Ovary (tissue), 3 donors: ENCODE measurements around the gene NEMP2.

Experiments used
- EP300 ChIP-seq: sonication (generic); formaldehyde crosslinking; IDR thresholded peaks from one replicate; pipeline ENCODE4 v1.6.1; 2017; ENCODE audit warnings: antibody characterized with exemption
- POLR2A ChIP-seq: fragments of 450-650 bp; IDR thresholded peaks from one replicate; pipeline ENCODE4 v1.6.1; 2017; ENCODE audit warnings: antibody characterized with exemption, mild to moderate bottlenecking, moderate library complexity
- TF ChIP-seq, protein P1 (sequence below), 3 donors: fragments of 450-650 bp in 2 of 3; fragments of 200-600 bp in 1 of 3; IDR thresholded peaks; one replicate each; pipeline versions ENCODE4 v1.5.1 to v1.8.0; 2016 to 2022; ENCODE audit warnings: antibody characterized with exemption in 3 of 3, mild to moderate bottlenecking in 1 of 3
- donor health status: DM: no; HTN: no; CAD: no.

- TF ChIP-seq POLR2A (no peak), EP300 (no peak)
- TF ChIP-seq, protein P1, sequence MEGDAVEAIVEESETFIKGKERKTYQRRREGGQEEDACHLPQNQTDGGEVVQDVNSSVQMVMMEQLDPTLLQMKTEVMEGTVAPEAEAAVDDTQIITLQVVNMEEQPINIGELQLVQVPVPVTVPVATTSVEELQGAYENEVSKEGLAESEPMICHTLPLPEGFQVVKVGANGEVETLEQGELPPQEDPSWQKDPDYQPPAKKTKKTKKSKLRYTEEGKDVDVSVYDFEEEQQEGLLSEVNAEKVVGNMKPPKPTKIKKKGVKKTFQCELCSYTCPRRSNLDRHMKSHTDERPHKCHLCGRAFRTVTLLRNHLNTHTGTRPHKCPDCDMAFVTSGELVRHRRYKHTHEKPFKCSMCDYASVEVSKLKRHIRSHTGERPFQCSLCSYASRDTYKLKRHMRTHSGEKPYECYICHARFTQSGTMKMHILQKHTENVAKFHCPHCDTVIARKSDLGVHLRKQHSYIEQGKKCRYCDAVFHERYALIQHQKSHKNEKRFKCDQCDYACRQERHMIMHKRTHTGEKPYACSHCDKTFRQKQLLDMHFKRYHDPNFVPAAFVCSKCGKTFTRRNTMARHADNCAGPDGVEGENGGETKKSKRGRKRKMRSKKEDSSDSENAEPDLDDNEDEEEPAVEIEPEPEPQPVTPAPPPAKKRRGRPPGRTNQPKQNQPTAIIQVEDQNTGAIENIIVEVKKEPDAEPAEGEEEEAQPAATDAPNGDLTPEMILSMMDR (IDR thresholded peaks at IDR 0.05): no peak
Measured at GRCh38 chr2:190504912-190505311, 29.6 kb downstream of the NEMP2 start.
